PC-9 (cell line): ENCODE measurements around the gene POMZP3.
"Not testable (repeated sequence)": the region's sequence is repeated elsewhere in the genome, so short reads cannot be mapped to it uniquely, and the experiment has no call there.

ENCODE experiments used
- CTCF ChIP-seq: fragments of 200-600 bp; sonication (generic); conservative IDR thresholded peaks from 2 replicates; pipeline ENCODE4 v1.6.1; 2017; ENCODE audit warnings: mixed run types, antibody characterized with exemption, mild to moderate bottlenecking, moderate library complexity
- EZH2 ChIP-seq: fragments of 200-600 bp; sonication (generic); IDR thresholded peaks from 2 replicates; pipeline ENCODE4 v1.8.0; 2017; ENCODE audit warnings: antibody characterized with exemption, low read depth

- TF ChIP-seq EZH2, CTCF: not testable (repeated sequence)
Observed at GRCh38 chr7:76575919-76576655, 51.0 kb downstream of the POMZP3 start.
